ENCODE results near the gene ACAD11. TPM values are rescaled to one million over a fixed set of nuclear protein-coding genes. Genes with fewer than 3 reads are reported as not detected.

ACAD11 gene
- total RNA-seq, 1 donor from 2014 or later = 45.2 TPM

- peaks cover 23% of the 10 kb centered on the region for H3K36me3 Mint-ChIP-seq
- no peaks in the 10 kb centered on the region for H4K20me1 ChIP-seq (ENCODE audit: low read depth)
- H3K27me3 Mint-ChIP-seq (ENCODE audit: insufficient read depth, low read depth) = peaks cover 4% of the 10 kb centered on the region
- H3K9ac ChIP-seq = no peak overlapping the region
- no peak overlapping the region for H3K4me3 Mint-ChIP-seq
- no peaks in the 10 kb centered on the region for H3F3A ChIP-seq (ENCODE audit: low read depth)
- H3K27me3 ChIP-seq = no peaks in the 10 kb centered on the region
- no peaks in the 10 kb centered on the region for H3K9me3 Mint-ChIP-seq
- H3K36me3 ChIP-seq = peaks cover 23% of the 10 kb centered on the region
- TF ChIP-seq EZH2phosphoT487 (IDR thresholded peaks at IDR 0.05) = no peak
- TF ChIP-seq EZH2 (IDR thresholded peaks at IDR 0.05) = no peak
- no peak for TF ChIP-seq CTCF (IDR thresholded peaks at IDR 0.05)
- H3K4me1 ChIP-seq = no peaks in the 10 kb centered on the region
- no peak overlapping the region for H3K4me3 ChIP-seq
- H2AFZ ChIP-seq (replicated peaks) = no peak overlapping the region
- H3K27ac Mint-ChIP-seq = no peak overlapping the region
- H3K27ac ChIP-seq = no peak overlapping the region
- H3K79me2 ChIP-seq (ENCODE audit: low read depth) = no peaks in the 10 kb centered on the region
- no peak overlapping the region for H3K4me2 ChIP-seq
- no peaks in the 10 kb centered on the region for H3K4me1 Mint-ChIP-seq
- H3K9me3 ChIP-seq (ENCODE audit: low read depth) = no peaks in the 10 kb centered on the region
- DNase-seq (ENCODE audit: low spot score) = no peak
Observed at GRCh38 chr3:132694991-132695390, 35.4 kb upstream of the ACAD11 start.

DNA sequence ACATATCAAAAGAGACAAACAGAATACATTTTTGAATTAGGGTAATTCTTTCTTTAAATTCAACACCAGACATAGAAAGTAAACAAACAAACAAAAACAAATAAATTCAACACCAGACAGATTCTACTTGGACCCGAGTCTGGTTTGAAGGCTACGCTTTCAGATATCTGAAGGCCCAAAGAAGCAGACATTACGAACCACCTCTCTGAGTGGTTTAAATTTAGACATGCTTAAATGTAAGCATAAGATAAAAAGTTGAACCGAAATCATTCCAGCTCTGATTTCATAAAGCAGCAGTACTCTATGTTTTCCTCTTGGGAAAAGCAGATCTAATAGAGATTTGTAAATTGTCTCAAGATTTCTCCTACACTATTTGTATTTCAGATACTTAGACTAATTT is 30.4 kb upstream of the ACAD11 start:
- H3K27me3 Mint-ChIP-seq (ENCODE audit: insufficient read depth, low read depth) = no peaks in the 10 kb centered on the region
- no peak overlapping the region for H3K4me3 Mint-ChIP-seq
- Histone ChIP-seq H3F3A (ENCODE audit: low read depth) (no peaks in the 10 kb centered on the region), H3K4me2 (no peak overlapping the region), H4K20me1 (ENCODE audit: low read depth) (no peaks in the 10 kb centered on the region), H3K79me2 (ENCODE audit: low read depth) (no peaks in the 10 kb centered on the region), H3K9me3 (ENCODE audit: low read depth) (no peaks in the 10 kb centered on the region), H3K27ac (no peak overlapping the region), H3K4me1 (no peaks in the 10 kb centered on the region), H3K9ac (no peak overlapping the region), H3K36me3 (peaks cover 37% of the 10 kb centered on the region), H3K4me3 (no peak overlapping the region), H2AFZ (replicated peaks) (no peak overlapping the region), H3K27me3 (no peaks in the 10 kb centered on the region)
- no peak for TF ChIP-seq EZH2phosphoT487 (IDR thresholded peaks at IDR 0.05)
- no peak for TF ChIP-seq CTCF (IDR thresholded peaks at IDR 0.05)
- no peak for TF ChIP-seq EZH2 (IDR thresholded peaks at IDR 0.05)
- H3K27ac Mint-ChIP-seq = no peak overlapping the region
- peaks cover 16% of the 10 kb centered on the region for H3K36me3 Mint-ChIP-seq
- H3K9me3 Mint-ChIP-seq = no peaks in the 10 kb centered on the region
- no peak for DNase-seq (ENCODE audit: low spot score)
- no peaks in the 10 kb centered on the region for H3K4me1 Mint-ChIP-seq

DNA sequence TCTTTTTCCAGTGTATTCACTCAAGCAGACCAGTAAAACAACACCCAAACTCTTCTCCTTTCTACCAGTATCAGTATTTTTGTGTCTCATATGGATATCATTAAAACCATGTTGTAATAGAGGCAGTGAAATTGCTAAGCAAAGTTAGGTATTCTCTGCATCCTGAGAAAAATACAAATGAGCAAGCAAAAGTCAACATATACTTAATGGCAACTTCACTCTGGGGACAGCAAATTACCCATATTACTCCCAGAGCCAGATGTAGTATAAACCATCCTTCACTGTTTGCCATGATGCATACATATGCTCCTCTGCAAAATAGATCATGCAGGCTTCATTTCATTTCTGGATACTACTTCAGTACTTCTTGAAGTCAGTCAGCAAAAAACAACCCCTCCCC is 22.6 kb upstream of the ACAD11 start:
- Histone ChIP-seq H3K4me1 (no peaks in the 10 kb centered on the region), H4K20me1 (ENCODE audit: low read depth) (no peaks in the 10 kb centered on the region), H2AFZ (replicated peaks) (no peak overlapping the region), H3K9ac (no peak overlapping the region), H3K27me3 (no peaks in the 10 kb centered on the region), H3K9me3 (ENCODE audit: low read depth) (no peaks in the 10 kb centered on the region), H3K4me3 (no peak overlapping the region), H3K36me3 (peaks cover 37% of the 10 kb centered on the region), H3K4me2 (no peak overlapping the region), H3F3A (ENCODE audit: low read depth) (peaks cover 3% of the 10 kb centered on the region), H3K79me2 (ENCODE audit: low read depth) (no peaks in the 10 kb centered on the region), H3K27ac (no peak overlapping the region)
- no peak overlapping the region for H3K27ac Mint-ChIP-seq
- H3K4me3 Mint-ChIP-seq = no peak overlapping the region
- H3K36me3 Mint-ChIP-seq = peaks cover 18% of the 10 kb centered on the region
- H3K4me1 Mint-ChIP-seq = no peaks in the 10 kb centered on the region
- H3K9me3 Mint-ChIP-seq = no peaks in the 10 kb centered on the region
- no peak for DNase-seq (ENCODE audit: low spot score)
- no peaks in the 10 kb centered on the region for H3K27me3 Mint-ChIP-seq (ENCODE audit: insufficient read depth, low read depth)
- TF ChIP-seq EZH2phosphoT487 (IDR thresholded peaks at IDR 0.05) = no peak
- no peak for TF ChIP-seq CTCF (IDR thresholded peaks at IDR 0.05)
- TF ChIP-seq EZH2 (IDR thresholded peaks at IDR 0.05) = no peak
